HG03442 (cell line): ENCODE results near the gene PHACTR3.

Source experiments
- ATAC-seq: cut with Tn5 transposase; IDR thresholded peaks from one replicate; pipeline ENCODE4 v1.9.1; 2021; ENCODE audit warnings: mild to moderate bottlenecking, moderate library complexity; ENCODE audit not compliant: unreplicated experiment

Gene PHACTR3

DNA sequence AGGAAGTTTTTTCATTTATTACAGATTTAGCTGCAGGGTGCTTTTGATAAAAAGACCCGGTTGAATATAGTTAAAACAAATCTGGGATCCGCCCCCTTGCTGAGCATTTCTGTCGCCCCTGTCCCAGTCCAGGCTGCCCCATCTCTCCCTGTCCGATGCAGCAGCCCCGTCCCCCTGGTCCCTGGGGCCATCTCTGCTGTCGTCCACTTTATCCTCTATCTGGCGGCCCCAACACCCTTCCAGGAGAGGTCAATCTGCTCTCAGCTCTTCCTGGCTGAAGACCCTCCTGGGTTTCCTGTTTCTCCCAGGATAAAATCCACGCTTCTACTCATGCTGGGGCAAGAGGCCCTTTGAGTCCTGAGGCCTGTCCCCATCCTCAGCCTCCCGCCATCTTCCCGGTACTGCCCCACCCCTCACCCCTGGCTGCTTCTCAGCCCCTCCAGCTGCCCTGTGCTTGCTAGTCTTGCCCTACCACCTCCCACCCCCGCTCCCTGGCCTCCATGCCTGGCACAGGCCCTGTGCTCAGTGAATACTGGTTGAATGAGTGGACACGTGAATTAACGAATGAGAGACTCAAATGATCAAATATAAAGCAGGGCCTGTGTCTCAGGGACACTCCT, 16.0 kb upstream of the PHACTR3 start:
- no peak for ATAC-seq

DNA sequence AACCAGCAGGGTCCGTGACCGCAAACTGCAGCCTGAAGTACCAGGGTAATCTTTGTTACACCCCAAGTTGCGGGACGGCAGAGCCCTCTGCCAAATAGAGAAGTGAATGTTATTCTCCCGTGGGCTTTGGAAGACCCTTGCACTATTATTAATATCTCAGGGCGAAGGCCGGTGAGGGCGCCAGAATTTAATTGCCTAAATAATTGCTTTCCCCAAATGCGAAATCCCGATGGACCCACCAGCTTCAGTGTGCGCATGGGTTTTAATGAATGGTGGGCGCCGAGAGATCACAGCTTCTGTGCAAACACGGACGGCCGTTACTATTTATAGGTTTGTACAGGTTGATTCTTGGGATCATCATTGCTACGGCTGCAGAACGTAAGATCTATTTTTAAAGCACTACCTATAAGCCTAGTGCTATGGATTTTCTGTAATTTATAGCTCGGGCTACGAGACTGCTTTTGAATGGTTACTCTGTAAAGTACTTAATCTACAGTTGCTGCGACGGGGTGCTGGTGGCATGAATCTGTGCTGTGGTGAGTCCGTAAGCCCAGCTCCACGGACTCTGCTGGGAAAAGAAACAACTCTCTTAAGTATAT, 15.2 kb upstream of the PHACTR3 start:
- no peak for ATAC-seq

DNA sequence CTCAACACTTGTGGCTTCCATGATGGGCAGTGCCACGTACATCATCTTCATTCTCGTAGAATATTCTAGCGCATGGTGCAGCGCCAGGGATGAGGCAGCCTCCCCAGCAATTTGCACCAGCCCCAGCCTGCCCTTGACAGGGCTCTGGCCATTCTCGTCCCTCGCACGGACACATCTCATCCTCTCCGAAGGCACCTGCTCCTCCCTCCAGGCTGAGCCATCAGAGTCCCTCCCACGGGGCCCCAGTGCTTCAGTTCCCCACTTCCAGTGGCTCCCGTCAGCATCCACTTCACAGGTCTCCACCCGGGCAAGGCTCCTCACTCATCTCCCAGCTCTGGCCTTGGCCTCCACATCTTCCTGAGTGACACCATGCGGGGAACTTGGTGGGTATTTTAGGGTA, 13.3 kb upstream of the PHACTR3 start:
- ATAC-seq: no peak

DNA sequence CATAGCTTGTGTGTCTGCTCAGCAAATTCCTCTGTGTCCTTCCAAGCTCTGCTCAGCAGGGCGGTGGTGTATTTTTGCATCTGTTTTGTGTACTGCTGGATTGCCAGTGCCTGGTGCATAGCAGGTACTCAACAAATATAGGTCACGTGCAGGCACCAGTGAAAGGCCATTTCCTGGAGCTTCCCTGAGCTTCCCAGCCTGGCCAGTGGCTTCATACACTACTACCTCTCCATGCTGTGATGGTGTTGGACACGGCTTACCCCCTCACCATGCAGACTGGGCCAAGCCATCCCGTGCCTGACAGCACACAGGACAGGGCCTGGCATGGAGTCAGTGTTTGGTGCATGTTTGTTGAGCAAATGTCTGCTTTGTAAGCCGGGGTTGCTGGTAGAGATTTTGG, 7.7 kb upstream of the PHACTR3 start:
- ATAC-seq: no peak

DNA sequence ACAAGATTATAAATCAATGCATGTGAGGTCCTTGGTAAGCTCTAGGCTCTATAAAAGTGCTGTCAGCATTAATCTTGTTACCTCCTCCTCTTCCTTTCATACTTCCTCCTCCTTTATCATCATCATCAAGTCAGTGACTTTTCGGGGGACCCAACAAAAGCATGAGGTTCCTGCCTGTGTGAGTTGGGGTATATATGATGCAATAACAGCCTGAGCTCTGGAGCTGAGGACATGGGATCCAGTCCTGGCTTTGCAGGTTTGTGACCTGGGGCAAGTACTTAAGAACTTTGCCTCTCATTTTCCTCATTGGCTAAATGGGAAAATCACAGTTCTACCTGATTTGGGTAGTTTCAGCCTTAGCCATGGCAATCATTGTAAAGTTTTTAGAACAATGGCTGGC, 7.1 kb upstream of the PHACTR3 start:
- ATAC-seq: no peak

DNA sequence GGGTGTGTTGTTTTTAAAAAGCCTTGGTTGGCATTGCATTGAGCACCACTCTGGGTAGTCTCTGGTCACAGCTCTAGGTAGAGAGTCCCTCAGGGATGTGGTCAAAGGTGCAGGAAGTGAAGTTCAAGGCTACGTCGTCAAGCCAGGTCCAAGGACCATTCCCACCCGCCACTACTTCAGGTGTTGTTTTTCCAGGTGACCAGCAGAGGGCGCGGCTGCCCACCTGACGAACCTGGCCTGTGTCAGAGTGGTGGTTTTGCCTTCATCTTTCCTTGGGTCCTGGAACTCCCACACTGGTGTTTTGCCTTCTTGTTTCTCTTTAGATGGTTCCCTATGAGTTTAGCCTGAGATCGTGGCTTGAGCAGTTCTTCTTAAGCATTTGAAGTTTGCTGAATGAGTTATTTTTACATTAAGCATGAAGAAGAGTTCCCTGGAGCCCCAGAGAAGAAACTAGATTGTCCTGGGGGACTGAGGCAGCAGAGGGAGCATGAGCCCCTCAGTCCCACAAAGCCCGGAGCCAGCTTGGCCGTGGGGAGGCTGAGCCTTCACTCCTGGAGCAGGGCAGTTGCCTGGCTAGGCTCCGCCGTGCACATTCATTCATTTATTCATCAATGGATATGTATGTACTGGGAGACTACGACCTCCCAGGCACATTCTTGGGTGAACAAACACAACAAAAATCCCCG, 5.6 kb upstream of the PHACTR3 start:
- ATAC-seq: no peak

DNA sequence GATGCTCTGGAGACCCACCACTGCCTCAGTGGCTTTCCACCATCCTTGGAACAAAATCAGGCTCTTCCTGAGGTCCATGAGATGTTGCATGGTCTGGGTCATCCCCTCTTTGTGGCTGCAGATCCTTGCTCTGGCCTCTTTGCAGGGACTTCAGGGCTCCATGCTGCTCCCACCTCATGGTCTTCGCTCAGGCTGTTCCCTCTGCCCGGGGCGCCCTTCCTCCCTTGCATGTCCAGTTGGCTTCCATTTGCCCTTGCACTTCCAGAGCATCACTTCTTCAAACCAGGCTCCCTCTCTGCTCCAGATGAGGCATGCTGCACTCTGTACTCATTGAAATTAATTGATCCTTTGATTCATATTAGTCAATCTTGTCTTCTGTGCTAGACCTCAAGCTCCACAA, 4.4 kb upstream of the PHACTR3 start:
- no peak for ATAC-seq

DNA sequence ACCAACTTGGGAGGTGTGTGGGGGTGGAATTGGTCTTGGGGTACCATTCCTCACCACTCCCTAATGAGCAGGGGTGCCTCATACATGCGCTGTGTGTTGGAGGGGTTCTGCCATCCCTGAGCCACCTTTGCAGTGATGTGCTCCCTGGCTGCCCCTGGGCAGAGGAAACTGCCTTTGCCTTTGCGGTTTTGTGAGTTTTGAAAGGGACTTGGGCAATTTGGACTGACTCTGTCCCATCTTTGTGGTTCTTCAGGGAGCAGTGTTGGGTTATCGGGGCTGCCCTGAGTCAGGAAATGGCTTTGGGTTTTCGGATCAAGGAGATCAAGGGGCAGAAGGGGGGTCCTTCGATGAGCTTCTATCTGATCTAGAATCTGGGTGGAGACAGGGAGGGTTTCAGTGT, 3.9 kb upstream of the PHACTR3 start:
- no peak for ATAC-seq

DNA sequence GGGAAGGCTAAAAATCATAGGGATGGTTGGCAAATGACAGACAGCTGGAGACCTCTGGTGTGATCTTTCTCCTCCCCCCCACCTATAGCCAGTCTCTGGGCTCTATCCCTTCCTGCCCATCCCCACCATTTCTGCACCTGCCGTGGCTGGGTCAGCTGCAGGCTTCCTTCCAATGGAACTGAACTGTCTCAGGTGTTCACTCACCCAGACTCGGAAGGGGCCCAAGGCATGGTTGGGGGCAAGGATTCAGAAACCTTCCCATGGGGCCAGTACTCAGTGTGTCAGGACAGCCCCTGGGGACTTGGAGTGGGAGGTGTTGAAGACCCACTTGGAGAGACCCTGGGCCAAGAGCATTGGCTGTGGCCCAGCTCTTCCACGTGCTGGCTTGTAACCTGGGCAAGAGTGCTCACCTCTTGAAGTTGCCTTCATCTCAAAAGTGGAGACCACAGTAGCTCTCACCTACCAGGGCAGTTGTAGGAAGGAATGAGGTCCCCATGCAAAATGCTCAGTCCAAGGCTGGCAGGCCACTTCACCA, 1.7 kb upstream of the PHACTR3 start:
- ATAC-seq: no peak

DNA sequence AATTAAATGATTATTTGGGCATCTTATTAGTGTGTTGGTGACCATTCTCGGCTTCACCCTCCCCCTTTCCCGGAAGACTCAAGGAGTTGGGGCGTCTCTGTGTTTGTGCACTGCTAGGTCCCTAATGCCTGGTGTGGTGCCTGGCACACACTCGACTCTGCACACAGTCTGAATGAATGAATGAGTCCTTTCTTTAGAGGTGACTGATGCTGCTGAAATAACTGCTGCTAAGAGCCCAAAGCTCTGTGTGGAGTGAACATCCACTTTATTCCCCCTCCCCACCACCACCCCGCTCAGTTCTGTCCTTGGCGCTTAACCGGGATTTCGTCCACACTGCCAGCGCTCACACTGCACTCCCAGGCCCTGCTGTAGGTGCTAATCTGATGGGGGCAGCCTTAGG, 1.2 kb upstream of the PHACTR3 start:
- ATAC-seq: no peak

DNA sequence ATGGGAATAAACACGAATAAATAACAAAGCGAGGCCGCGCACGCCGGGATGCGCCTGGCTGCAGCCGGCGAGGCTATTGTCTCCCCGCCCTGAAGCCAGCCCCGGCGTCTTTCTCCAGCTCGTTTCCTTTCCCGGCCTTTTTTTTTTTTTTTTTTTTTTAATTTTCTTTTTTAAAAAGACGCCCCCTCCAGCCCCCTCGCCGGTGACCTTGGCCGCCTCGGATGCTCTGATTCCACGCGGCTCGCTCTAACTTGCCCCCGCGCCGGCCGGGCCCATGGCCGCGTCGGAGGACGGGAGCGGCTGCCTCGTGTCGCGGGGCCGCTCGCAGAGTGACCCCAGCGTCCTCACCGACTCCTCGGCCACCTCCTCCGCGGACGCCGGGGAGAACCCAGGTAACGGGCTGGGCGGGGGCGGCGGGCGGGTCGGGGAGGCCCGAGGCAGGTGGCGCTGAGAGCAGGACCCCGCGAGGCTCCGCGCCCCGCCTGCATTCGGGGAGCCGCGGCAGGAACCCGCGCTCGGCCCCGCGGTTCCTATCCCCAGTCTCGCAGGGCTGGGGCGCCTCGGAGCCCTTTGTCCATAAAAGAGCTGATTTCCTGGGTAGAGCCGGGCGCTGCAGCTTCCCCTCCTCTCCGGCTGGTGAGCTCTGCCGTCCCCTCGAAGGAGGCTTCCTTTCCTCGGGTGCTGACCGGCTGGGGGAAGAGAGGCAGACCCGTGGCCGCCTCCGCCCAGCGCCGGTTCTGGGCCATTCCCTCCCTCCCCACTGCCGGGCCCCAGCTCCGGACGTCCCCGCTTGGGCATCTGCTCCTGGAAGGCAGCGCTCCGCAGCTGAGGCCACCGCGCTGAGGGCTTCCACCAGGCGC, 631 bp downstream of the PHACTR3 start:
- no peak for ATAC-seq

DNA sequence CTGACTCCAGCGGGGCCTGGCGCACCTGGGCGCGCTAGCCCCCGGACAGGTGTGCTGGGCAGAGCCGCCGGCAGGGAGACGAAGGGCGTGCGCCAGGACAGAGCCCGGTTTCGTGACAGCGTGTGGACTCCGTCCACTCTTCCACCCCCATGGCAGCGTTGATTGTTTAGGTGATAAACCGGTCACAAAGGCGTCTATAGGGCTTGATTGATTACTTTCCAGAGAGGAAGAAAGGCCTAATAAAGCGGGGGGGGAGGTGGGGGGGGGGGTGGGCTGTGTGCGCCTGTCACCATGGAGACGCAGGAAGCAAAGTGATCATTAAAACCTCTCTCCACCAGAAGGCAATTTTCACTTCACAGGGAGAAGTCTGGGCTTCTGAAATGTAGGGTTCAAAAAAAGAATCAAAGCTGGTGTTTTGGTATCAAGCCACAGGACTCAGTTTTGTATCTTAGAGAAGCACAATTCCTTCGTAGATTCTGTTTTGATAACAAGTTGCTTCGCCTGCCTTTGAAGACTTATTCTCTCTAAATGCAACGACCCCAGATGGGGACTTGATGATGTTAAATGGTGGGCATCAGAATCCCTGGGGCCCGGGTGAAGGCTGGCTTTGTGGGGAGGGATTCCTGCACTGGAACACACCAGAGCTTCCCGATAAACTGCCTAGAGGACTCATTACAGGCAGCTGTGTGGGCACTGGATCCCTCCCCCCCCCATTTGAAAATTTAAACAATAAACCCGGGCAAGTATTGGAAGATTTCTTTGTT, 1.4 kb downstream of the PHACTR3 start:
- no peak for ATAC-seq

DNA sequence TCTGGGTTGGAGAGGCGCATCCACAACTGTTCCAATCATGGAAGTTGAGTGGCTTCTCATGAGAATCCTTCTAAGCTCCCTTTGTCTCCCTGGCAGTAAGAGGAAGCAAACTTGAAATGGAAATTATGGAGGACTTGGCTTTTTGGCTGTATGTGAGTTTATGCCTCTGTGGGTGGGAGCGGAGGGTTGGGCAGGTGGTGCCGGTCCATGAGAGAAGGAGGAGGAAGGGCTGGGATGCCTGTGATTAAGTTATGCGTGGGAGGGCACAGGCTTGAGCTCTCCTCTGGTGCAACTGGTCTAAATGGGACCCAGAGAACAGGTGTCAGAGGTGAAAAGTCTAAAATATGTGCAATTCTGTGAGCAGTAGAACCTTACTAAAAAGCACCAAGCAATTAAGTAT, 2.2 kb downstream of the PHACTR3 start:
- no peak for ATAC-seq

DNA sequence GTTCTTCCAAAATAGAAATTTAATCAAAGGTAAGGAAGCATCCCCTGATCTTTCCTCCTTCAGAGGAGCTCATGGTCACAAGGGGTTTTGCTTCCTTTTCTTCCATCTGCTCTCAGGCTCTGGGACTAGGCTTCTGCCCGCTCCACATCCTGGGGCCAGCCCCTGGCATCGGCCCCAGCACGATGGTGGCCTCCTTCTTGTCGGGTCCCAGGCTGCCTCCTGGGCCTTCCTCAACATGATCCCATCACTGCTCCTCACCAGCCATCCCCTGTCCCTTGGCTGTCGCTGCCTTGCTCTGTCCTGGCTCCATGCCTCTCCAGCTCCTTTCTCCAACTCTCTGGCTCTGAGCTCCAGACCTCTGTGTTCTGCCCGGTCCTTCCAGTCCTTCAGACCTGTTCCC, 4.1 kb downstream of the PHACTR3 start:
- no peak for ATAC-seq

DNA sequence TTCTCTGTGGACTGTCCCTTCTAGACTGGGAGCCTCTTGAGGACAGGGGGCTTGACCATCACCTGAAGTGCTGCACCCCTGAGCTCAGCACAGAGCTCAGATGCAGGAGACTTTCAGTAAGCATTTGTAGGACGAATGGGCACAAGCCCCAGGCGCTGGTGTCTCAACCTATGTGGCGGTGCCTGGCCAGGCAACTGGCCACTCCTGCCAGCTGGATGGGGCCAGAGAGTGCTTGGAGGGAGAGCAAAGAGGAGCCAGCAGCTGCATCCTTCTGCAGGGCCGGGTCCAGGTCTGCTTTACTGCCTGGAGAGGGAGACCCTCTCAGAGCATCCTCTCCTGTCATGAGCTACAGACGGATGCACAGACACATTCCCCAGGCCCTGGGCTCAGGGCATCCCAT, 4.5 kb downstream of the PHACTR3 start:
- no peak for ATAC-seq

DNA sequence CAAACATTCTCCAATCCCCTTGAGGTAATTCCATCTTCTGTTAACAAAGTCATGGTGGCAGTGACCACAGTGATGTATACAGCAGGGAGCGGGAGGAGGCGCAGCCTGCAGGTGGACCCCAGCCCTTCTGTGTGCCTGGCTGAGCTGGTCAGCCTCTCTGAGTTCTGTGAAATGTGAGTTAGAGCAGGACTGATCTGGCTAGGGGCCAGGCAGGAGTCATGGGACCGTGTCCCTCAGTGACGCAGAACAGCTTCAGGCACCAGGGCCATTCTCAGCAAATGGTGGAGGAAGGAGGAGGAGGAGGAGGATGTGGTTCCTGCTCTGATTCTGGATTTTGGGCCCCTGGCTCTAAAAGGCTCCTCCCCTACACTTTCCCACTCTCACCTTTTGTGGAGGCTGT, 6.9 kb downstream of the PHACTR3 start:
- ATAC-seq: no peak

DNA sequence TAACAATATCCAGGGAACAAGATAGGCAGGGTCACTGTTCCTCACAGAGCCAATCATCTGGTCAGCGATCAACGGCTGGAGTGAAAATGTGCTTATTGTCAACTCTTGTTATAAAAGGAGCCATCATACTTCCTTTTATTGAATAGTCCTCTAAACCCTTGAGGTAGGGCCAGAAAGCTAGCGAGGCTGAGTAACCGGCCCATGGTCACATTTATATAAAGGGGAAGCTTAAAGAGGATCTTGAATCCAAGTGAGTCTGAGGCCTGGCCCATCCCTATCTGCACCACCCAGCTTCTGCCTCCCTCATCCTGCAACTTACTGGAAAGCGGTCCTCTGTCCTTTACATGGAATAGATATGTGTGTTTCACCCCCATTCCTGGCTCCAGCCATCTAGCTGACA, 9.5 kb downstream of the PHACTR3 start:
- no peak for ATAC-seq

DNA sequence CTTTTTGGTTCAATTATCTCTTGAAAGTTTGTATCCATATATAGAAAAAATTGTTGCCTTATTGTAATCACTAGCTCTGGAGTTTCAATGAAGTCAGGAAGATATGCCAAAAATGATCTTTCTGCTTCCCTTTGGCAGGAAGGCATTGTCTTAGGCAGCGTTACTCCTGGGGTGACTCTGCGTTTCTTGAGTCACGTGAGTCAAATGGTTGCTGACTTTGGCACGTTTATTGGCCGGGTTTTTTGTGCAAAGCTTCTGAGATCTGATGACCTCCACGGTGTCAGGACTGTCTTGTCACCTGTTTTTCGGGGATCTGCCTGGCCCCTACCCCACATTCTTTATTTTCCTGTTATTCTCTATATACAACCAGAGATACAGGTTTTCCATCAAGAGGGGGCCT, 10.4 kb downstream of the PHACTR3 start:
- ATAC-seq: no peak

DNA sequence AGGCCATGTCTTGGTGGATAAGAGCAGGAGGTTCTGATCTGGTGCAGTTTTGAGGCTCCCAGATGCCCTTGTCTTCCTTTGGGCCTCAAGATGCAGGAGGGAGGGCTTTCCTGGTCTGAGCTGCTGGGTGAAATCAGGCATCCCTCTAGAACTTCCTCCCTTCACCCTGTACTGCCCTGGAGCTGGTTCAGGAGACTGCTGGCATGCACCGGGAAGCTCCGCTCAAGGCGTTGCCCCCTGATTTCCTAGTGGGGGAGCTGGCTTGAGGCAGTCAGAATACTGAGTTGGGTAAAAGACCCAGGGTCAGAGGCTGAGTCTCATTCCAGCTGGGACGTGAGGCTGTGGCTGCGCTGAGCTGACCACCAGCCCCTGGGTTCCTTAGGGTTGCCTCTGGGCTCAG, 12.0 kb downstream of the PHACTR3 start:
- ATAC-seq: no peak

DNA sequence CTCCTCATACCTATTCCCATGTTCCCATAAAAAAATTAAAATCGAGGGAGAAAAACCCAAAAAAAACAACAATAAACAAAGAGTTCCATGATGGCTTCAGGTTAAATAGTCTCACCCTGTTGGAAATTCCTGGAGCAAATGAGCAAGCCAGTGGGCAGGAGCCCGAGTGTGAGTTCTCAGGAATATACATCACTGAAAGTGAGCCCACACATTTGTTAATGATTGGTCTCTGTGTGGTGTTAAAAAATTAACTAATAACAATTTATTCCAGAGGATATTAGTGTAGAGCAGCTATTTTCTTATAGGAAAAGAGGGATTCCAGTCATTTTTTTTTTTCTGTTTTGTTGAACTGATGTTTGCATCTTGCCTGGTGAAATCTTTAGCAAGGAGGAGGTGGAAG, 12.9 kb downstream of the PHACTR3 start:
- ATAC-seq: no peak

DNA sequence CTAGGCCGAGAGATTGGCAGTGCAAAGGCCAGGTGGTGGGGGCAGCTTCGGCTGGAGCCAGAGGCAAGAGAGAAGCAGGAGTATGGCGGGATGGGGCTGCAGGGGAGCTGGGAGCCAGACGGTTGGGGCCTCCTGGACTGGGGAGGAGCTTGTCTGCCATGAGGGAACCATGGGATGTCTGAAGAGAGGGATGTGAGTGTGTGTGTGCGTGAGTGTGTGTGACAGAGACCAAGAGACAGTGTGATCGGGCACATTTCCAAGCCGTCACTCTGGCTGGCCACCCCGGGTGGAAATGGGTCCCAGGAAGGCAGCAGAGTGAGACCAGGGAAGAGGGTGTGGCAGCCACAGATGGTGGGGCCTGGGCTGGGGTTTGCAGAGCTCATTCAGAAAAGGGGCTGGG, 13.8 kb downstream of the PHACTR3 start:
- ATAC-seq: no peak
